ENCODE measurements around the gene MROH2A.

DNA sequence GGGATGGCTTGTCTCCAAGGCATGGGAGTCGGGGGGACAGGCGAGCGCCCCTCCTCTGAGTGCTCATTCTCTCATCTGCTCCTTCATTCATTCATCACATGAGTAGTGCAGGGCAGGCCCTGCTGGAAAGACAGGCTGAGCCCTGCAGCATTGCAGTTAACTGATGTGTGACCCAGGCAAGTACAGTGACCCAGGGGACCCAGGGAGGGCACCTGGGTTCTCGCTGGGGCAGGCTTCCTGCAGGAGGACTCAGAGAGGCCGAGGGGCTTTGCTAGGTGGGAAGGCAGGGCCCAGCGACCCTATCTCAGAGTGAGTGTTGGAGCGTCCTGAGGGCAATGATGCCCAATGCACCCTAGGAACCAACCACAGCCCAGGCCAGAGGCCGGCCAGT is 45.6 kb downstream of the MROH2A start:
- no peak for TF ChIP-seq POLR2A (IDR thresholded peaks at IDR 0.05)
- TF ChIP-seq, protein P1, sequence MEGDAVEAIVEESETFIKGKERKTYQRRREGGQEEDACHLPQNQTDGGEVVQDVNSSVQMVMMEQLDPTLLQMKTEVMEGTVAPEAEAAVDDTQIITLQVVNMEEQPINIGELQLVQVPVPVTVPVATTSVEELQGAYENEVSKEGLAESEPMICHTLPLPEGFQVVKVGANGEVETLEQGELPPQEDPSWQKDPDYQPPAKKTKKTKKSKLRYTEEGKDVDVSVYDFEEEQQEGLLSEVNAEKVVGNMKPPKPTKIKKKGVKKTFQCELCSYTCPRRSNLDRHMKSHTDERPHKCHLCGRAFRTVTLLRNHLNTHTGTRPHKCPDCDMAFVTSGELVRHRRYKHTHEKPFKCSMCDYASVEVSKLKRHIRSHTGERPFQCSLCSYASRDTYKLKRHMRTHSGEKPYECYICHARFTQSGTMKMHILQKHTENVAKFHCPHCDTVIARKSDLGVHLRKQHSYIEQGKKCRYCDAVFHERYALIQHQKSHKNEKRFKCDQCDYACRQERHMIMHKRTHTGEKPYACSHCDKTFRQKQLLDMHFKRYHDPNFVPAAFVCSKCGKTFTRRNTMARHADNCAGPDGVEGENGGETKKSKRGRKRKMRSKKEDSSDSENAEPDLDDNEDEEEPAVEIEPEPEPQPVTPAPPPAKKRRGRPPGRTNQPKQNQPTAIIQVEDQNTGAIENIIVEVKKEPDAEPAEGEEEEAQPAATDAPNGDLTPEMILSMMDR (IDR thresholded peaks at IDR 0.05 in 8 of 11, conservative IDR thresholded peaks at IDR 0.05 in 3 of 11), result no peak

Measured in spleen (tissue), 7 donors.